ENCODE measurements around the gene AMN.

- TF ChIP-seq GATA2 (IDR thresholded peaks at IDR 0.05; ENCODE audit: low read depth, low read length) (no peak), GATA3 (IDR thresholded peaks at IDR 0.05; ENCODE audit: low read depth, low read length) (no peak)
These were observed 8.5 kb downstream of the AMN start for GRCh38 chr14:102930753-102931579.
